K562 (cell line): Measurements from ENCODE around the gene TRIM27. TPM values are rescaled to one million over a fixed set of nuclear protein-coding genes. Genes with fewer than 3 reads are reported as not detected.
A peak's percentile ranks its signal among the peaks of the same experiment; 100 is the strongest.

Experiments
- ARID1B ChIP-seq: fragments of 450-650 bp; IDR thresholded peaks from 2 replicates; pipeline ENCODE4 v1.6.1; 2016; ENCODE audit warnings: antibody characterized with exemption, mild to moderate bottlenecking, inconsistent platforms
- DNMT1 ChIP-seq: fragments of 450-650 bp; IDR thresholded peaks from 2 replicates; pipeline ENCODE4 v1.6.1; 2016; ENCODE audit warnings: antibody characterized with exemption, mild to moderate bottlenecking
- KLF6 ChIP-seq: fragments of 250-450 bp; sonication (Bioruptor Pico); IDR thresholded peaks from 2 replicates; pipeline ENCODE4 v1.4.0; 2020; ENCODE audit warnings: mild to moderate bottlenecking, moderate library complexity, borderline replicate concordance
- MCM2 ChIP-seq: fragments of 450-650 bp; IDR thresholded peaks from 2 replicates; pipeline ENCODE4 v1.6.1; 2017; ENCODE audit warnings: low read depth, mild to moderate bottlenecking
- PHF21A ChIP-seq: fragments of 450-650 bp; IDR thresholded peaks from 2 replicates; pipeline ENCODE4 v1.6.1; 2017; ENCODE audit warnings: low read depth, borderline replicate concordance
- RBM39 ChIP-seq: fragments of 200-400 bp; formaldehyde crosslinking; optimal IDR thresholded peaks from 2 replicates; pipeline ENCODE3; 2018; ENCODE audit warnings: low read depth, low read length
- RNF2 ChIP-seq: sonication (generic); IDR thresholded peaks from 2 replicates; pipeline ENCODE4 v1.6.1; 2016
- SMC3 ChIP-seq: conservative IDR thresholded peaks from 2 replicates; pipeline ENCODE4 v1.6.1; 2011; ENCODE audit warnings: low read depth, low read length, improper control_type of control experiment; ENCODE audit not compliant: insufficient read depth
- TBL1XR1 ChIP-seq, 2 experiments: IDR thresholded peaks; 2 replicates each; pipeline ENCODE4 v1.6.1; 2012; ENCODE audit warnings: improper control_type of control experiment in 2 of 2, low read length in 2 of 2, mild to moderate bottlenecking in 1 of 2
- TBP ChIP-seq: optimal IDR thresholded peaks from 2 replicates; pipeline ENCODE3; 2011; ENCODE audit warnings: low read depth, low read length, improper control_type of control experiment
- ZNF134 ChIP-seq: fragments of 250-450 bp; sonication (Bioruptor Pico); conservative IDR thresholded peaks from 2 replicates; pipeline ENCODE4 v1.4.0; 2020
- ZNF57 ChIP-seq: fragments of 450-650 bp; formaldehyde crosslinking; IDR thresholded peaks from 2 replicates; pipeline ENCODE4 v1.4.0; 2020; ENCODE audit warnings: mild to moderate bottlenecking, moderate library complexity
- polyA plus RNA-seq, 8 experiments: library from polyadenylated mRNA; depleted of rRNA in 4 of 8; stranded (reverse) in 5 of 8; unstranded in 3 of 8; fragments of >200 nt; fragmentation: Nextera tagmentation in 2 of 8; fragmentation: Illumina TruSeq in 1 of 8; extraction: Ambion mirVana in 2 of 8; extraction: Trizol in 1 of 8; gene quantifications; 2 replicates each; pipeline versions ENCODE4 v1.2.1 to v1.2.3, GENCODE V29; 2011 to 2014; ENCODE audit warnings: inconsistent platforms in 1 of 8, missing spikeins in 1 of 8
- total RNA-seq, 7 experiments: library from RNA; depleted of rRNA in 6 of 7; stranded (reverse); fragments of >200 nt in 6 of 7; fragmentation: Illumina TruSeq in 2 of 7; extraction: Trizol in 2 of 7; gene quantifications; 2 replicates each; pipeline versions ENCODE4 v1.2.1 to v1.2.3, GENCODE V29; 2011 to 2021; ENCODE audit warnings: low replicate concordance in 1 of 7
- TF ChIP-seq, protein P1 (sequence below): sonication (generic); formaldehyde crosslinking; IDR thresholded peaks from 2 replicates; pipeline ENCODE4 v1.8.0; 2022; ENCODE audit warnings: missing genetic modification reagents, mild to moderate bottlenecking, borderline replicate concordance
- TF ChIP-seq, protein P2 (sequence below), 2 experiments: fragments of 450-650 bp in 1 of 2; sonication (generic) in 1 of 2; formaldehyde crosslinking; conservative IDR thresholded peaks; 2 replicates each; pipeline versions ENCODE4 v1.4.0 to v1.8.1; 2020 to 2022; ENCODE audit warnings: mild to moderate bottlenecking in 1 of 2, missing genetic modification reagents in 1 of 2
- TF ChIP-seq, protein P3 (sequence below): fragments of 450-650 bp; IDR thresholded peaks from 2 replicates; pipeline ENCODE4 v1.6.1; 2016
- TF ChIP-seq, protein P4 (sequence below): fragments of 250-450 bp; sonication (Bioruptor Pico); IDR thresholded peaks from 2 replicates; pipeline ENCODE4 v1.8.0; 2022; ENCODE audit warnings: inconsistent platforms, mild to moderate bottlenecking, moderate library complexity, borderline replicate concordance
- TF ChIP-seq, protein P5 (sequence below): fragments of 450-650 bp; IDR thresholded peaks from 2 replicates; pipeline ENCODE4 v1.6.1; 2017; ENCODE audit warnings: antibody characterized with exemption, mild to moderate bottlenecking

The TRIM27 gene
- total and polyA plus RNA-seq, 9 of the 15 experiments (the other 6 are each of a cell fraction or from before 2014, with no cell fraction given) = 37.7 to 235 (median 122) TPM

DNA sequence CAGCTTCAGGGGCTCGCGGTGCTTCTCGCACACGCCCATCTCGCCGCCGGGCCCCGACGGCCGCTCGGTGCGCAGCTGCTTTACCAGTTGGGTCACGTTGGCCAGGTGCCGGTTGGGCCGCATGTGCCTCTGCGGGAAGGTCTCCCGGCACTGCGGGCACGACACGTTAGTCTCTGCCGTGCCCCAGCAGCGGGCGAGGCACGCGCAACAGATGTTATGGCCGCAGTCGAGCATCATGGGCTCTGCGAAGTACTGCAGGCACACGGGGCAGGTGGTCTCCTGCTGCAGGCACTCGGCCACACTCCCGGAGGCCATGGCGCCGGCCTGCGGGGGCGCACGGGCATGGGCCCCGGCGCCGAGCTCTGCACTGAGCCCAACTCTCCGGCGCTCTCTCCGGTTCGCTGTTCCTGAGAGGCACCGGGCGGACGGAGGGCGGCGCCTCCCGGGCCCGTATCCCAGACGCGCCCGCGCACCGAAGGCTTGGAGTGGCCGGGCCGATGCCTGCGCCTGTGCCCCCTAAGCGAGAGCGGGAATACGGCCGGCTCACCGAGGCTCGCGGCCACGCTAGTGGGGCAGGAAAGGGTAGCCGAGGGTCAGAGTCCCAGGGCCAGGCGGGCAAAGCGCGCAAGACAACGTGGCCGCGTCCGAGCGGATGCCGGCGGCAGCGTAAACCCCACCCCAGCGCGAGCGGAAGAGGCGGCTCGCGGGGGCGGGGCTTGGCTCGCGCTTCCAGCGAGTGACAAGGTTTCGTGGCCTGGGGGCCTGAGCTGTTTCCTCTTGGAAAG, at the start of gene TRIM27 (continued):
- TF ChIP-seq, protein P1, sequence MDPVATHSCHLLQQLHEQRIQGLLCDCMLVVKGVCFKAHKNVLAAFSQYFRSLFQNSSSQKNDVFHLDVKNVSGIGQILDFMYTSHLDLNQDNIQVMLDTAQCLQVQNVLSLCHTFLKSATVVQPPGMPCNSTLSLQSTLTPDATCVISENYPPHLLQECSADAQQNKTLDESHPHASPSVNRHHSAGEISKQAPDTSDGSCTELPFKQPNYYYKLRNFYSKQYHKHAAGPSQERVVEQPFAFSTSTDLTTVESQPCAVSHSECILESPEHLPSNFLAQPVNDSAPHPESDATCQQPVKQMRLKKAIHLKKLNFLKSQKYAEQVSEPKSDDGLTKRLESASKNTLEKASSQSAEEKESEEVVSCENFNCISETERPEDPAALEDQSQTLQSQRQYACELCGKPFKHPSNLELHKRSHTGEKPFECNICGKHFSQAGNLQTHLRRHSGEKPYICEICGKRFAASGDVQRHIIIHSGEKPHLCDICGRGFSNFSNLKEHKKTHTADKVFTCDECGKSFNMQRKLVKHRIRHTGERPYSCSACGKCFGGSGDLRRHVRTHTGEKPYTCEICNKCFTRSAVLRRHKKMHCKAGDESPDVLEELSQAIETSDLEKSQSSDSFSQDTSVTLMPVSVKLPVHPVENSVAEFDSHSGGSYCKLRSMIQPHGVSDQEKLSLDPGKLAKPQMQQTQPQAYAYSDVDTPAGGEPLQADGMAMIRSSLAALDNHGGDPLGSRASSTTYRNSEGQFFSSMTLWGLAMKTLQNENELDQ (CRISPR knock-in tag) = 0 out of 2 replicates have a peak, but pooled peaks have one; percentile 17
- TF ChIP-seq ZNF134 (CRISPR knock-in tag) = no peak
- TF ChIP-seq, protein P2, sequence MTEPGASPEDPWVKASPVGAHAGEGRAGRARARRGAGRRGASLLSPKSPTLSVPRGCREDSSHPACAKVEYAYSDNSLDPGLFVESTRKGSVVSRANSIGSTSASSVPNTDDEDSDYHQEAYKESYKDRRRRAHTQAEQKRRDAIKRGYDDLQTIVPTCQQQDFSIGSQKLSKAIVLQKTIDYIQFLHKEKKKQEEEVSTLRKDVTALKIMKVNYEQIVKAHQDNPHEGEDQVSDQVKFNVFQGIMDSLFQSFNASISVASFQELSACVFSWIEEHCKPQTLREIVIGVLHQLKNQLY (CRISPR knock-in tag; conservative IDR thresholded peaks at IDR 0.05) = 0 out of 4 replicates have a peak, but pooled peaks of 1 of the 2 experiments have one; percentile 59
- peak in 1 of 2 experiments; percentile 32; a peak in 1 of 4 replicates for TF ChIP-seq TBL1XR1 (IDR thresholded peaks at IDR 0.05; ENCODE audit: low read length in 2 of 2)
- TF ChIP-seq, protein P3, sequence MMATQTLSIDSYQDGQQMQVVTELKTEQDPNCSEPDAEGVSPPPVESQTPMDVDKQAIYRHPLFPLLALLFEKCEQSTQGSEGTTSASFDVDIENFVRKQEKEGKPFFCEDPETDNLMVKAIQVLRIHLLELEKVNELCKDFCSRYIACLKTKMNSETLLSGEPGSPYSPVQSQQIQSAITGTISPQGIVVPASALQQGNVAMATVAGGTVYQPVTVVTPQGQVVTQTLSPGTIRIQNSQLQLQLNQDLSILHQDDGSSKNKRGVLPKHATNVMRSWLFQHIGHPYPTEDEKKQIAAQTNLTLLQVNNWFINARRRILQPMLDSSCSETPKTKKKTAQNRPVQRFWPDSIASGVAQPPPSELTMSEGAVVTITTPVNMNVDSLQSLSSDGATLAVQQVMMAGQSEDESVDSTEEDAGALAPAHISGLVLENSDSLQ = peak; percentile 32
- peak; percentile 92 for TF ChIP-seq TBP
- TF ChIP-seq RNF2 = peak; percentile 51; the same call in 1 of the 2 replicates
- no peak for TF ChIP-seq MCM2
- TF ChIP-seq DNMT1 = no peak
- no peak for TF ChIP-seq SMC3
- TF ChIP-seq ZNF57 (CRISPR knock-in tag) = no peak
- TF ChIP-seq, protein P4, sequence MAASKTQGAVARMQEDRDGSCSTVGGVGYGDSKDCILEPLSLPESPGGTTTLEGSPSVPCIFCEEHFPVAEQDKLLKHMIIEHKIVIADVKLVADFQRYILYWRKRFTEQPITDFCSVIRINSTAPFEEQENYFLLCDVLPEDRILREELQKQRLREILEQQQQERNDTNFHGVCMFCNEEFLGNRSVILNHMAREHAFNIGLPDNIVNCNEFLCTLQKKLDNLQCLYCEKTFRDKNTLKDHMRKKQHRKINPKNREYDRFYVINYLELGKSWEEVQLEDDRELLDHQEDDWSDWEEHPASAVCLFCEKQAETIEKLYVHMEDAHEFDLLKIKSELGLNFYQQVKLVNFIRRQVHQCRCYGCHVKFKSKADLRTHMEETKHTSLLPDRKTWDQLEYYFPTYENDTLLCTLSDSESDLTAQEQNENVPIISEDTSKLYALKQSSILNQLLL = no peak
- no peak for TF ChIP-seq RBM39
- TF ChIP-seq PHF21A = 0 out of 2 replicates have a peak, but pooled peaks have one; percentile 6
- TF ChIP-seq, protein P5, sequence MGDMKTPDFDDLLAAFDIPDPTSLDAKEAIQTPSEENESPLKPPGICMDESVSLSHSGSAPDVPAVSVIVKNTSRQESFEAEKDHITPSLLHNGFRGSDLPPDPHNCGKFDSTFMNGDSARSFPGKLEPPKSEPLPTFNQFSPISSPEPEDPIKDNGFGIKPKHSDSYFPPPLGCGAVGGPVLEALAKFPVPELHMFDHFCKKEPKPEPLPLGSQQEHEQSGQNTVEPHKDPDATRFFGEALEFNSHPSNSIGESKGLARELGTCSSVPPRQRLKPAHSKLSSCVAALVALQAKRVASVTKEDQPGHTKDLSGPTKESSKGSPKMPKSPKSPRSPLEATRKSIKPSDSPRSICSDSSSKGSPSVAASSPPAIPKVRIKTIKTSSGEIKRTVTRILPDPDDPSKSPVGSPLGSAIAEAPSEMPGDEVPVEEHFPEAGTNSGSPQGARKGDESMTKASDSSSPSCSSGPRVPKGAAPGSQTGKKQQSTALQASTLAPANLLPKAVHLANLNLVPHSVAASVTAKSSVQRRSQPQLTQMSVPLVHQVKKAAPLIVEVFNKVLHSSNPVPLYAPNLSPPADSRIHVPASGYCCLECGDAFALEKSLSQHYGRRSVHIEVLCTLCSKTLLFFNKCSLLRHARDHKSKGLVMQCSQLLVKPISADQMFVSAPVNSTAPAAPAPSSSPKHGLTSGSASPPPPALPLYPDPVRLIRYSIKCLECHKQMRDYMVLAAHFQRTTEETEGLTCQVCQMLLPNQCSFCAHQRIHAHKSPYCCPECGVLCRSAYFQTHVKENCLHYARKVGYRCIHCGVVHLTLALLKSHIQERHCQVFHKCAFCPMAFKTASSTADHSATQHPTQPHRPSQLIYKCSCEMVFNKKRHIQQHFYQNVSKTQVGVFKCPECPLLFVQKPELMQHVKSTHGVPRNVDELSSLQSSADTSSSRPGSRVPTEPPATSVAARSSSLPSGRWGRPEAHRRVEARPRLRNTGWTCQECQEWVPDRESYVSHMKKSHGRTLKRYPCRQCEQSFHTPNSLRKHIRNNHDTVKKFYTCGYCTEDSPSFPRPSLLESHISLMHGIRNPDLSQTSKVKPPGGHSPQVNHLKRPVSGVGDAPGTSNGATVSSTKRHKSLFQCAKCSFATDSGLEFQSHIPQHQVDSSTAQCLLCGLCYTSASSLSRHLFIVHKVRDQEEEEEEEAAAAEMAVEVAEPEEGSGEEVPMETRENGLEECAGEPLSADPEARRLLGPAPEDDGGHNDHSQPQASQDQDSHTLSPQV = peak; percentile 34; the same call in 1 of the 2 replicates
- TF ChIP-seq ARID1B = 0 out of 2 replicates have a peak, but pooled peaks have one; percentile 29
- TF ChIP-seq KLF6 (CRISPR knock-in tag) = 0 out of 2 replicates have a peak, but pooled peaks have one; percentile 11
